ENCODE measurements around the gene EPB41.

DNA sequence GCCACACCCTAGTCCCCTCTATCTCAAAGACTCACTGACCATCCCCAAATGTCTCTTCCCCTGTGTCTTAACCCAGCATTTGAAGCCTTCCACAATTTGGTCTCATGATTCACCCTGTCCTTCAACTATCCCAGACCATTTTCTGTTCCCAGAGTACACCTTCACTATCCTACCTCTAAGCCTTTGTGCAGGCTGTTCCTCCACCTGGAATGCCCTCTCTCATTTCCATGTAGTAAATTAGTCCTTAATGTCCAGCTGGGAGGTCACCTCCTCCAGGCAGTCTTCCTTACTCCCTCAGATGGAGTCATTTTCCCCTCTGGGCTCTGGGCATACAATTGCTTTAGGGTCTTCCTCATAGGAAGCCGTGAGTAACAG lies 31.1 kb upstream of the EPB41 start:
- TF ChIP-seq, protein P1, sequence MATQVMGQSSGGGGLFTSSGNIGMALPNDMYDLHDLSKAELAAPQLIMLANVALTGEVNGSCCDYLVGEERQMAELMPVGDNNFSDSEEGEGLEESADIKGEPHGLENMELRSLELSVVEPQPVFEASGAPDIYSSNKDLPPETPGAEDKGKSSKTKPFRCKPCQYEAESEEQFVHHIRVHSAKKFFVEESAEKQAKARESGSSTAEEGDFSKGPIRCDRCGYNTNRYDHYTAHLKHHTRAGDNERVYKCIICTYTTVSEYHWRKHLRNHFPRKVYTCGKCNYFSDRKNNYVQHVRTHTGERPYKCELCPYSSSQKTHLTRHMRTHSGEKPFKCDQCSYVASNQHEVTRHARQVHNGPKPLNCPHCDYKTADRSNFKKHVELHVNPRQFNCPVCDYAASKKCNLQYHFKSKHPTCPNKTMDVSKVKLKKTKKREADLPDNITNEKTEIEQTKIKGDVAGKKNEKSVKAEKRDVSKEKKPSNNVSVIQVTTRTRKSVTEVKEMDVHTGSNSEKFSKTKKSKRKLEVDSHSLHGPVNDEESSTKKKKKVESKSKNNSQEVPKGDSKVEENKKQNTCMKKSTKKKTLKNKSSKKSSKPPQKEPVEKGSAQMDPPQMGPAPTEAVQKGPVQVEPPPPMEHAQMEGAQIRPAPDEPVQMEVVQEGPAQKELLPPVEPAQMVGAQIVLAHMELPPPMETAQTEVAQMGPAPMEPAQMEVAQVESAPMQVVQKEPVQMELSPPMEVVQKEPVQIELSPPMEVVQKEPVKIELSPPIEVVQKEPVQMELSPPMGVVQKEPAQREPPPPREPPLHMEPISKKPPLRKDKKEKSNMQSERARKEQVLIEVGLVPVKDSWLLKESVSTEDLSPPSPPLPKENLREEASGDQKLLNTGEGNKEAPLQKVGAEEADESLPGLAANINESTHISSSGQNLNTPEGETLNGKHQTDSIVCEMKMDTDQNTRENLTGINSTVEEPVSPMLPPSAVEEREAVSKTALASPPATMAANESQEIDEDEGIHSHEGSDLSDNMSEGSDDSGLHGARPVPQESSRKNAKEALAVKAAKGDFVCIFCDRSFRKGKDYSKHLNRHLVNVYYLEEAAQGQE (IDR thresholded peaks at IDR 0.05; ENCODE audit: insufficient read depth in 1 of 2, low read depth in 2 of 2, low read length in 2 of 2): no peak
- TF ChIP-seq POLR2AphosphoS5 (IDR thresholded peaks at IDR 0.05; ENCODE audit: low read depth, low read length) (no peak), SIN3A (IDR thresholded peaks at IDR 0.05; ENCODE audit: borderline replicate concordance, insufficient read depth, low read length) (no peak), TAF1 (IDR thresholded peaks at IDR 0.05; ENCODE audit: borderline replicate concordance, insufficient read depth, low read length) (no peak)
